ENCODE data around the gene SLC11A2. TPM values are rescaled to one million over a fixed set of nuclear protein-coding genes. Genes with fewer than 3 reads are reported as not detected.
"Not testable (repeated sequence)": the region's sequence is repeated elsewhere in the genome, so short reads cannot be mapped to it uniquely, and the experiment has no call there.

The SLC11A2 gene
- total RNA-seq, 2 donors from 2014 or later: 76.1 to 94.3 TPM

- no peak for DNase-seq (ENCODE audit: low spot score)
- Mint-ChIP-seq H3K36me3 (no peaks in the 10 kb centered on the region), H3K9me3 (no peaks in the 10 kb centered on the region), H3K27ac (peak overlapping the region in 1 of 2 donors; percentile 93), H3K4me3 (no peak overlapping the region), H3K27me3 (no peaks in the 10 kb centered on the region), H3K4me1 (ENCODE audit: low read depth in 2 of 2) (peaks cover 16 to 25% of the 10 kb centered on the region in 2 donors)
- no peak for ATAC-seq
Measured at GRCh38 chr12:51018956-51019355, 7.2 kb downstream of the SLC11A2 start.

- no peaks in the 10 kb centered on the region for H3K27me3 Mint-ChIP-seq
- no peaks in the 10 kb centered on the region for H3K9me3 Mint-ChIP-seq
- no peak overlapping the region for H3K4me3 Mint-ChIP-seq
- DNase-seq (ENCODE audit: low spot score) (no peak), ATAC-seq (no peak)
- H3K4me1 Mint-ChIP-seq (ENCODE audit: low read depth in 2 of 2): peaks cover 14 to 17% of the 10 kb centered on the region in 2 donors
- H3K36me3 Mint-ChIP-seq: no peaks in the 10 kb centered on the region
- H3K27ac Mint-ChIP-seq: no peak overlapping the region
Measured at GRCh38 chr12:51017452-51017851, 8.7 kb downstream of the SLC11A2 start.

- H3K27ac Mint-ChIP-seq; ATAC-seq; H3K27me3 Mint-ChIP-seq; H3K9me3 Mint-ChIP-seq; H3K4me3 Mint-ChIP-seq; H3K4me1 Mint-ChIP-seq (ENCODE audit: low read depth in 2 of 2); H3K36me3 Mint-ChIP-seq; DNase-seq (ENCODE audit: low spot score): not testable (repeated sequence)
Measured at GRCh38 chr12:51014467-51014866, 11.7 kb downstream of the SLC11A2 start.

- Mint-ChIP-seq H3K9me3 (no peaks in the 10 kb centered on the region), H3K36me3 (peaks cover 4% of the 10 kb centered on the region), H3K4me1 (ENCODE audit: low read depth in 2 of 2) (peaks cover 6 to 9% of the 10 kb centered on the region in 2 donors), H3K27me3 (no peaks in the 10 kb centered on the region), H3K27ac (no peak overlapping the region), H3K4me3 (no peak overlapping the region)
- DNase-seq (ENCODE audit: low spot score) (no peak), ATAC-seq (no peak)
Measured at GRCh38 chr12:51013441-51013840, 12.7 kb downstream of the SLC11A2 start.

- H3K27me3 Mint-ChIP-seq: no peaks in the 10 kb centered on the region
- DNase-seq (ENCODE audit: low spot score) (no peak), ATAC-seq (peak in 1 of 2 donors; percentile 57)
- peaks cover 4% of the 10 kb centered on the region for H3K36me3 Mint-ChIP-seq
- no peaks in the 10 kb centered on the region for H3K9me3 Mint-ChIP-seq
- H3K4me1 Mint-ChIP-seq (ENCODE audit: low read depth in 2 of 2): peaks cover 6 to 9% of the 10 kb centered on the region in 2 donors
- peak overlapping the region; percentile 15 for H3K4me3 Mint-ChIP-seq
- peak overlapping the region in 1 of 2 donors; percentile 1 for H3K27ac Mint-ChIP-seq
Measured at GRCh38 chr12:51012570-51013236, 13.5 kb downstream of the SLC11A2 start.

- no peak for DNase-seq (ENCODE audit: low spot score)
- no peaks in the 10 kb centered on the region for H3K9me3 Mint-ChIP-seq
- ATAC-seq: no peak
- H3K27ac Mint-ChIP-seq: no peak overlapping the region
- H3K4me1 Mint-ChIP-seq (ENCODE audit: low read depth in 2 of 2): peaks cover 6 to 9% of the 10 kb centered on the region in 2 donors
- H3K4me3 Mint-ChIP-seq: no peak overlapping the region
- H3K27me3 Mint-ChIP-seq: no peaks in the 10 kb centered on the region
- H3K36me3 Mint-ChIP-seq: peaks cover 4% of the 10 kb centered on the region
Measured at GRCh38 chr12:51011955-51012354, 14.2 kb downstream of the SLC11A2 start.

- Mint-ChIP-seq H3K36me3 (peaks cover 4% of the 10 kb centered on the region), H3K27me3 (no peaks in the 10 kb centered on the region), H3K9me3 (no peaks in the 10 kb centered on the region), H3K4me1 (ENCODE audit: low read depth in 2 of 2) (peaks cover 6 to 9% of the 10 kb centered on the region in 2 donors), H3K4me3 (peak overlapping the region; percentile 56), H3K27ac (peak overlapping the region; percentile 76 to 83)
- no peak for DNase-seq (ENCODE audit: low spot score)
- ATAC-seq: peak; percentile 73 to 82
Measured at GRCh38 chr12:51009056-51009440, 17.1 kb downstream of the SLC11A2 start.

GRCh38 chr12:51008329-51009055, 17.7 kb downstream of the SLC11A2 start:
- DNase-seq (ENCODE audit: low spot score) (no peak), ATAC-seq (no peak)
- Mint-ChIP-seq H3K4me1 (ENCODE audit: low read depth in 2 of 2) (peaks cover 6 to 9% of the 10 kb centered on the region in 2 donors), H3K27me3 (no peaks in the 10 kb centered on the region), H3K36me3 (peaks cover 4% of the 10 kb centered on the region), H3K9me3 (no peaks in the 10 kb centered on the region), H3K27ac (peak overlapping the region; percentile 76 to 83), H3K4me3 (peak overlapping the region; percentile 56)

- Mint-ChIP-seq H3K36me3 (peaks cover 4% of the 10 kb centered on the region), H3K27me3 (no peaks in the 10 kb centered on the region), H3K27ac (no peak overlapping the region), H3K4me1 (ENCODE audit: low read depth in 2 of 2) (peaks cover 5 to 6% of the 10 kb centered on the region in 2 donors), H3K9me3 (no peaks in the 10 kb centered on the region), H3K4me3 (no peak overlapping the region)
- no peak for ATAC-seq
- DNase-seq (ENCODE audit: low spot score): no peak
Measured at GRCh38 chr12:51005671-51006070, 20.5 kb downstream of the SLC11A2 start.

- no peaks in the 10 kb centered on the region for H3K27me3 Mint-ChIP-seq
- H3K36me3 Mint-ChIP-seq: peaks cover 10% of the 10 kb centered on the region
- peaks cover 5 to 6% of the 10 kb centered on the region in 2 donors for H3K4me1 Mint-ChIP-seq (ENCODE audit: low read depth in 2 of 2)
- H3K9me3 Mint-ChIP-seq: no peaks in the 10 kb centered on the region
- ATAC-seq (no peak), DNase-seq (ENCODE audit: low spot score) (no peak)
- no peak overlapping the region for H3K27ac Mint-ChIP-seq
- no peak overlapping the region for H3K4me3 Mint-ChIP-seq
Measured at GRCh38 chr12:51005030-51005429, 21.2 kb downstream of the SLC11A2 start.

- no peaks in the 10 kb centered on the region for H3K27me3 Mint-ChIP-seq
- H3K4me1 Mint-ChIP-seq (ENCODE audit: low read depth in 2 of 2): peaks cover 5 to 6% of the 10 kb centered on the region in 2 donors
- no peaks in the 10 kb centered on the region for H3K9me3 Mint-ChIP-seq
- H3K4me3 Mint-ChIP-seq: no peak overlapping the region
- H3K36me3 Mint-ChIP-seq: peaks cover 13% of the 10 kb centered on the region
- peak overlapping the region in 1 of 2 donors; percentile 63 for H3K27ac Mint-ChIP-seq
- no peak for DNase-seq (ENCODE audit: low spot score)
- no peak for ATAC-seq
Measured at GRCh38 chr12:51004504-51004903, 21.7 kb downstream of the SLC11A2 start.

GRCh38 chr12:51001799-51002198, 24.4 kb downstream of the SLC11A2 start:
- Mint-ChIP-seq H3K36me3 (peaks cover 15% of the 10 kb centered on the region), H3K27ac (no peak overlapping the region), H3K4me1 (ENCODE audit: low read depth in 2 of 2) (no peaks in the 10 kb centered on the region), H3K9me3 (no peaks in the 10 kb centered on the region), H3K27me3 (no peaks in the 10 kb centered on the region), H3K4me3 (no peak overlapping the region)
- ATAC-seq (no peak), DNase-seq (ENCODE audit: low spot score) (no peak)

- Mint-ChIP-seq H3K9me3 (no peaks in the 10 kb centered on the region), H3K4me1 (ENCODE audit: low read depth in 2 of 2) (no peaks in the 10 kb centered on the region), H3K27me3 (no peaks in the 10 kb centered on the region), H3K4me3 (no peak overlapping the region), H3K27ac (no peak overlapping the region), H3K36me3 (peaks cover 15% of the 10 kb centered on the region)
- DNase-seq (ENCODE audit: low spot score): no peak
- no peak for ATAC-seq
Measured at GRCh38 chr12:51000245-51000644, 25.9 kb downstream of the SLC11A2 start.

GRCh38 chr12:50999093-50999492, 27.1 kb downstream of the SLC11A2 start:
- no peaks in the 10 kb centered on the region for H3K9me3 Mint-ChIP-seq
- H3K36me3 Mint-ChIP-seq: peaks cover 22% of the 10 kb centered on the region
- ATAC-seq (no peak), DNase-seq (ENCODE audit: low spot score) (no peak)
- H3K4me1 Mint-ChIP-seq (ENCODE audit: low read depth in 2 of 2): no peaks in the 10 kb centered on the region
- H3K4me3 Mint-ChIP-seq: no peak overlapping the region
- no peaks in the 10 kb centered on the region for H3K27me3 Mint-ChIP-seq
- no peak overlapping the region for H3K27ac Mint-ChIP-seq

Measured in natural killer cell treated with Interleukin-12 subunit alpha and Interleukin-12 subunit beta and Interleukin-15 and Interleukin-18, amount 100 ng/mL, for 72 hours (primary cell).